ENCODE measurements around the gene ENTPD8.

GRCh38 chr9:137444106-137444790 lies 3.1 kb upstream of the ENTPD8 start:
- TF ChIP-seq CTCF (IDR thresholded peaks at IDR 0.05) (no peak), POLR2A (IDR thresholded peaks at IDR 0.05) (no peak)

Data from lower leg skin (tissue), 3 donors.